Stimulated activated naive CD8-positive, alpha-beta T cell treated with anti-CD3 and anti-CD28 coated beads, Interleukin-15, Interleukin-2, amounts not matched to agents 100 ng/mL and 50 ng/mL, for 24 hours (primary cell): ENCODE results near the gene OR7G2.

ENCODE experiments used
- H3K27ac Mint-ChIP-seq: one replicate; pipeline ENCODE4 v1.8.0; 2021; ENCODE audit warnings: mild to moderate bottlenecking, mixed read lengths
- H3K27me3 Mint-ChIP-seq: one replicate; pipeline ENCODE4 v1.8.0; 2021; ENCODE audit warnings: mixed read lengths
- H3K36me3 Mint-ChIP-seq: one replicate; pipeline ENCODE4 v1.8.0; 2021; ENCODE audit warnings: low read depth, mixed read lengths
- H3K4me1 Mint-ChIP-seq: one replicate; pipeline ENCODE4 v1.8.0; 2021; ENCODE audit warnings: low read depth, mixed read lengths
- H3K4me3 Mint-ChIP-seq: one replicate; pipeline ENCODE4 v1.8.0; 2021; ENCODE audit warnings: mild to moderate bottlenecking, mixed read lengths
- H3K9me3 Mint-ChIP-seq: one replicate; pipeline ENCODE4 v1.8.0; 2021; ENCODE audit warnings: mixed read lengths

Gene OR7G2

GRCh38 chr19:9107375-9107774 lies at the start of gene OR7G2:
Gene OR7G2, minus strand, starts transcription at chr19:9107475. Its CDS starts 4,232 bp downstream, at chr19:9103243.
- Mint-ChIP-seq H3K9me3 (no peaks in the 10 kb centered on the region), H3K27me3 (peaks cover 27% of the 10 kb centered on the region), H3K27ac (no peak within 1 kb of the TSS), H3K4me3 (no peak within 1 kb of the TSS), H3K4me1 (no peaks in the 10 kb centered on the region), H3K36me3 (no peaks in the 10 kb centered on the region)

- Mint-ChIP-seq H3K4me3 (no peak overlapping the region), H3K27ac (no peak overlapping the region), H3K9me3 (peaks cover 13% of the 10 kb centered on the region), H3K36me3 (peaks cover 100% of the 10 kb centered on the region), H3K4me1 (peaks cover 38% of the 10 kb centered on the region), H3K27me3 (no peaks in the 10 kb centered on the region)
Observed at GRCh38 chr19:9156304-9156703, 49.0 kb upstream of the OR7G2 start.

GRCh38 chr19:9155591-9155990 lies 48.3 kb upstream of the OR7G2 start:
- Mint-ChIP-seq H3K4me3 (no peak overlapping the region), H3K9me3 (peaks cover 14% of the 10 kb centered on the region)

GRCh38 chr19:9151367-9151766 lies 44.1 kb upstream of the OR7G2 start:
- H3K9me3 Mint-ChIP-seq = peaks cover 22% of the 10 kb centered on the region
- no peaks in the 10 kb centered on the region for H3K27me3 Mint-ChIP-seq
- peaks cover 81% of the 10 kb centered on the region for H3K4me1 Mint-ChIP-seq
- H3K36me3 Mint-ChIP-seq = peaks cover 96% of the 10 kb centered on the region
- H3K4me3 Mint-ChIP-seq = no peak overlapping the region
- no peak overlapping the region for H3K27ac Mint-ChIP-seq

More at GRCh38 chr19:9155591-9155990, 48.3 kb upstream of the OR7G2 start:
- H3K27ac Mint-ChIP-seq = peak overlapping the region; percentile 42
- peaks cover 100% of the 10 kb centered on the region for H3K36me3 Mint-ChIP-seq
- H3K27me3 Mint-ChIP-seq = no peaks in the 10 kb centered on the region
- peaks cover 45% of the 10 kb centered on the region for H3K4me1 Mint-ChIP-seq

GRCh38 chr19:9150650-9151049 lies 43.4 kb upstream of the OR7G2 start:
- Mint-ChIP-seq H3K27me3 (no peaks in the 10 kb centered on the region), H3K9me3 (peaks cover 23% of the 10 kb centered on the region), H3K36me3 (peaks cover 95% of the 10 kb centered on the region), H3K27ac (no peak overlapping the region), H3K4me3 (no peak overlapping the region), H3K4me1 (peaks cover 75% of the 10 kb centered on the region)

- peak overlapping the region; percentile 53 for H3K27ac Mint-ChIP-seq
- H3K4me1 Mint-ChIP-seq = peaks cover 73% of the 10 kb centered on the region
- H3K4me3 Mint-ChIP-seq = no peak overlapping the region
Observed at GRCh38 chr19:9149997-9150396, 42.7 kb upstream of the OR7G2 start.

GRCh38 chr19:9148697-9149096 lies 41.4 kb upstream of the OR7G2 start:
- H3K27me3 Mint-ChIP-seq = no peaks in the 10 kb centered on the region
- peaks cover 94% of the 10 kb centered on the region for H3K36me3 Mint-ChIP-seq
- H3K9me3 Mint-ChIP-seq = peaks cover 35% of the 10 kb centered on the region
- no peak overlapping the region for H3K4me3 Mint-ChIP-seq
- H3K27ac Mint-ChIP-seq = no peak overlapping the region
- H3K4me1 Mint-ChIP-seq = peaks cover 73% of the 10 kb centered on the region

More at GRCh38 chr19:9149997-9150396, 42.7 kb upstream of the OR7G2 start:
- peaks cover 28% of the 10 kb centered on the region for H3K9me3 Mint-ChIP-seq
- no peaks in the 10 kb centered on the region for H3K27me3 Mint-ChIP-seq
- peaks cover 95% of the 10 kb centered on the region for H3K36me3 Mint-ChIP-seq

- Mint-ChIP-seq H3K36me3 (peaks cover 91% of the 10 kb centered on the region), H3K9me3 (peaks cover 31% of the 10 kb centered on the region), H3K27me3 (no peaks in the 10 kb centered on the region), H3K4me3 (no peak overlapping the region), H3K27ac (no peak overlapping the region), H3K4me1 (peaks cover 78% of the 10 kb centered on the region)
Observed at GRCh38 chr19:9146882-9147281, 39.6 kb upstream of the OR7G2 start.

GRCh38 chr19:9144920-9145319 lies 37.6 kb upstream of the OR7G2 start:
- Mint-ChIP-seq H3K4me1 (peaks cover 73% of the 10 kb centered on the region), H3K9me3 (peaks cover 23% of the 10 kb centered on the region)

GRCh38 chr19:9140159-9140874 lies 33.0 kb upstream of the OR7G2 start, which contains the start of gene ZNF317:
Gene ZNF317, plus strand, starts transcription at chr19:9140397. Its CDS starts 15,620 bp downstream, at chr19:9156017.
- Mint-ChIP-seq H3K27me3 (no peaks in the 10 kb centered on the region), H3K36me3 (peaks cover 39% of the 10 kb centered on the region), H3K4me3 (peak within 1 kb of the TSS; percentile 95), H3K9me3 (peaks cover 9% of the 10 kb centered on the region), H3K27ac (peak within 1 kb of the TSS; percentile 94), H3K4me1 (peaks cover 44% of the 10 kb centered on the region)

More at GRCh38 chr19:9144920-9145319, 37.6 kb upstream of the OR7G2 start:
- Mint-ChIP-seq H3K27ac (no peak overlapping the region), H3K36me3 (peaks cover 80% of the 10 kb centered on the region), H3K4me3 (no peak overlapping the region), H3K27me3 (no peaks in the 10 kb centered on the region)

- Mint-ChIP-seq H3K36me3 (peaks cover 33% of the 10 kb centered on the region), H3K9me3 (peaks cover 5% of the 10 kb centered on the region), H3K27me3 (no peaks in the 10 kb centered on the region), H3K27ac (peak overlapping the region; percentile 94), H3K4me3 (peak overlapping the region; percentile 95), H3K4me1 (peaks cover 41% of the 10 kb centered on the region)
Observed at GRCh38 chr19:9139609-9140158, 32.4 kb upstream of the OR7G2 start.

- Mint-ChIP-seq H3K4me1 (peaks cover 9% of the 10 kb centered on the region), H3K9me3 (no peaks in the 10 kb centered on the region), H3K4me3 (no peak overlapping the region), H3K36me3 (no peaks in the 10 kb centered on the region), H3K27me3 (peaks cover 3% of the 10 kb centered on the region), H3K27ac (no peak overlapping the region)
Observed at GRCh38 chr19:9132422-9132821, 25.1 kb upstream of the OR7G2 start.

- Mint-ChIP-seq H3K9me3 (no peaks in the 10 kb centered on the region), H3K36me3 (no peaks in the 10 kb centered on the region), H3K4me3 (no peak overlapping the region), H3K27ac (no peak overlapping the region), H3K27me3 (peaks cover 17% of the 10 kb centered on the region), H3K4me1 (peaks cover 9% of the 10 kb centered on the region)
Observed at GRCh38 chr19:9130965-9131364, 23.7 kb upstream of the OR7G2 start.

GRCh38 chr19:9128171-9128570 lies 20.9 kb upstream of the OR7G2 start:
- H3K36me3 Mint-ChIP-seq = no peaks in the 10 kb centered on the region
- peaks cover 9% of the 10 kb centered on the region for H3K4me1 Mint-ChIP-seq
- no peak overlapping the region for H3K4me3 Mint-ChIP-seq
- H3K27ac Mint-ChIP-seq = no peak overlapping the region
- no peaks in the 10 kb centered on the region for H3K9me3 Mint-ChIP-seq
- H3K27me3 Mint-ChIP-seq = peaks cover 24% of the 10 kb centered on the region

- H3K27me3 Mint-ChIP-seq = peaks cover 26% of the 10 kb centered on the region
- H3K4me1 Mint-ChIP-seq = peaks cover 9% of the 10 kb centered on the region
Observed at GRCh38 chr19:9126900-9127405, 19.7 kb upstream of the OR7G2 start, which contains the start of gene OR7G3. Gene OR7G3, minus strand, starts transcription at chr19:9126950. Its CDS starts 0 bp downstream, at chr19:9126950.

More at GRCh38 chr19:9126900-9127405, 19.7 kb upstream of the OR7G2 start, which contains the start of gene OR7G3:
- H3K4me3 Mint-ChIP-seq = no peak within 1 kb of the TSS
- H3K9me3 Mint-ChIP-seq = no peaks in the 10 kb centered on the region
- H3K36me3 Mint-ChIP-seq = no peaks in the 10 kb centered on the region
- H3K27ac Mint-ChIP-seq = no peak within 1 kb of the TSS
